Chondrocyte (in vitro differentiated cells): Measurements from ENCODE around the gene SEMA3B. TPM values are rescaled to one million over a fixed set of nuclear protein-coding genes. Genes with fewer than 3 reads are reported as not detected.

ENCODE experiments used
- DNase-seq: peaks from one replicate; pipeline ENCODE4 v3.0.0; 2021; ENCODE audit warnings: mixed read lengths, low spot score
- H3K27ac Mint-ChIP-seq: one replicate; pipeline ENCODE4 v1.8.0; 2021; ENCODE audit warnings: mild to moderate bottlenecking, moderate library complexity, mixed read lengths; ENCODE audit not compliant: unreplicated experiment
- H3K27me3 Mint-ChIP-seq: 2 replicates; pipeline ENCODE4 v1.8.0; 2021; ENCODE audit warnings: low read depth, mixed read lengths
- H3K36me3 Mint-ChIP-seq: 2 replicates; pipeline ENCODE4 v1.8.0; 2021; ENCODE audit warnings: low read depth, mixed read lengths
- H3K4me1 Mint-ChIP-seq: 2 replicates; pipeline ENCODE4 v1.8.0; 2021; ENCODE audit warnings: low read depth, mild to moderate bottlenecking, mixed read lengths
- H3K4me3 Mint-ChIP-seq: one replicate; pipeline ENCODE4 v1.8.0; 2021; ENCODE audit warnings: mild to moderate bottlenecking, moderate library complexity, mixed read lengths; ENCODE audit not compliant: unreplicated experiment
- H3K9me3 Mint-ChIP-seq: 2 replicates; pipeline ENCODE4 v1.8.0; 2021; ENCODE audit warnings: low read depth, mixed read lengths
- CTCF ChIP-seq: fragments of 200-600 bp; sonication (generic); IDR thresholded peaks from 2 replicates; pipeline ENCODE4 v1.5.0; 2021; ENCODE audit warnings: antibody characterized with exemption, mild to moderate bottlenecking, moderate library complexity
- total RNA-seq: library from RNA; stranded (reverse); gene quantifications from 3 replicates; pipeline ENCODE4 v1.2.1, GENCODE V29; 2021

The SEMA3B gene
- total RNA-seq, 1 donor from 2014 or later: 16.4 TPM

DNA sequence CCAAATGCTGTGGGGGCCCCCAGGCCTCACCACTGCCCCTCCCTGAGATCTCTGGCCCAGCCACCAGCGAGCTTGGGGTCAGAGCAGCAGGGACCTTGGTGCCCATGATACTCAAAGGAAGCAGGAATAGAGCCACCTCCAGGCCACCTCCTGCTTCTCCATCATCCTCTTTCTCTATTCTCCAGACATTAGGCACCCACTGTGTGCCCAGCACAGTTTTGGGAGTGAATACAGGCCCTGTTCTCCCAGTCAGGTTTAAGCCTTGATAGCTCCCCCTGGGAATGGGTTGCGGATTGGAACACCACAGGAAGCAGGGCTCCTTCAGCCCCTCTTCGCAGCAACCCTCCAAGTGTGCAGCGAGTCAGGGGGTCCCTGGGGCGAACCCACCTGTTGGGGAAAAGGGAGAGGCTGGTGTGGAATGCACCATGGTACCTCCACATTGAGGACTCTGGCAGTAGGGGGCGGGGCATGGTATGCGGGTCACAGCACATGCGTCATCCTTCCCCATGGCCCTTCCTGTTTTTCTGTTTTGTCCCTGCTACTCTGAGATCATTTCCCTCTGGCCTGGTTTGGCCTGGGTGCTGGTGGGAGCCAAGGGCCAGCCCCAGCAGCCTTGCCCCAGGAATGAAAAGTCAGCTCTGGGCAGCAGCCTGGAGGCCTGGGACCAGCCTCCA, 14.2 kb upstream of the SEMA3B start:
- Mint-ChIP-seq H3K4me3 (no peak overlapping the region), H3K27me3 (no peaks in the 10 kb centered on the region), H3K27ac (peak overlapping the region; percentile 79), H3K4me1 (peaks cover 26% of the 10 kb centered on the region), H3K36me3 (peaks cover 22% of the 10 kb centered on the region), H3K9me3 (no peaks in the 10 kb centered on the region)
- DNase-seq: no peak
- TF ChIP-seq CTCF: no peak

DNA sequence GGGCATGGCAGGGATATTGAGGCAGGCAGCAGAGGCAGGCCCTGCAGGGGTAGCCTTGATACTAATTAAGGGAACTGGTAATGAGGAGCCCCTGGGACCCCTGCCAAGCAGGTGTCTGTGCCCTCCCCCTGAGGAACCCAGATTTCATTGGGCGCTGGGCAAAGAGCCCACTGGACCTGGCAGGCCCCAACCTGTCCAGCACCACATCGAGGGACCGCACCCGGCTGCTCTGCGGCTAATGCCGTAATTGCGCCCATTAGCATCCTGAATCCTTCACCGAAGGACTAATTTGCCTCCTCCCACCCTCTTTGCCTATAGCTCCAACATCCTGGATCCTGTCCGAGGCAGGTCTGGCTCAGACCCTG, 13.7 kb upstream of the SEMA3B start:
- H3K9me3 Mint-ChIP-seq: no peaks in the 10 kb centered on the region
- peaks cover 25% of the 10 kb centered on the region for H3K4me1 Mint-ChIP-seq
- DNase-seq: no peak
- peaks cover 20% of the 10 kb centered on the region for H3K36me3 Mint-ChIP-seq
- no peaks in the 10 kb centered on the region for H3K27me3 Mint-ChIP-seq
- TF ChIP-seq CTCF: no peak
- H3K4me3 Mint-ChIP-seq: no peak overlapping the region
- no peak overlapping the region for H3K27ac Mint-ChIP-seq

DNA sequence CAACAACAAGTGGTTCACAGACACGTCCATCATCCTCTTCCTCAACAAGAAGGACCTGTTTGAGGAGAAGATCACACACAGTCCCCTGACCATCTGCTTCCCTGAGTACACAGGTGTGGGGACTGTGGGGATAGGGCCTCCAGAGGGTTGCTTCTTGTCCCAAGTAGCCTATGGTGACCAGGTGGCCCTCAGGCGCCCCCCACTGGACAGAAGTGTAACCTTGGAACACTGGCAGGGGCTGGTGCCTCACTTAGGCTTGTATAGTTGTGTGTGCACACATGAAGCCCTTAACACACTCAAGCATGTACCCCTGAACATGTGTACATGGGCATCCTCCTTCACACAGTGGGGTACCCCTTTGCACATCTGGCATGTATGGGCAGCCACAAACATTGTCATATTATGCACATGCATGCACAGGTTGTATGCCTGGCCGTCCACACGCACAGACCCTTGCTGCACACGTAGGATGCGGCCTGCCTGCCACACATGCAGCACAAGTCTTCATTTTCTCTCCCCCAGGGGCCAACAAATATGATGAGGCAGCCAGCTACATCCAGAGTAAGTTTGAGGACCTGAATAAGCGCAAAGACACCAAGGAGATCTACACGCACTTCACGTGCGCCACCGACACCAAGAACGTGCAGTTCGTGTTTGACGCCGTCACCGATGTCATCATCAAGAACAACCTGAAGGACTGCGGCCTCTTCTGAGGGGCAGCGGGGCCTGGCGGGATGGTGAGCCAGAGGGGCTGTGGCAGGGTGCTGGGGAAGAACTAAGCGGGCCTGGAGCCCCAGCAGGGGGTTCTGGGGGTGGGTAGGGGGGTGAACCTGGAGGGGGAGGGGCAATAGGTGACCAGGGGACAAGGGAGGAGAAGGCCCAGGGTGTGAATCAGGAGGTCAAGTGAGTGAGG, 11.7 kb upstream of the SEMA3B start:
- peaks cover 27% of the 10 kb centered on the region for H3K4me1 Mint-ChIP-seq
- no peaks in the 10 kb centered on the region for H3K27me3 Mint-ChIP-seq
- no peaks in the 10 kb centered on the region for H3K9me3 Mint-ChIP-seq
- no peak for DNase-seq
- no peak overlapping the region for H3K27ac Mint-ChIP-seq
- peak; percentile 76 for TF ChIP-seq CTCF
- no peak overlapping the region for H3K4me3 Mint-ChIP-seq
- H3K36me3 Mint-ChIP-seq: peaks cover 16% of the 10 kb centered on the region

- H3K27ac Mint-ChIP-seq: peak overlapping the region; percentile 36
- H3K9me3 Mint-ChIP-seq: no peaks in the 10 kb centered on the region
- peaks cover 16% of the 10 kb centered on the region for H3K36me3 Mint-ChIP-seq
- no peak for DNase-seq
- peaks cover 35% of the 10 kb centered on the region for H3K4me1 Mint-ChIP-seq
- no peak overlapping the region for H3K4me3 Mint-ChIP-seq
- no peaks in the 10 kb centered on the region for H3K27me3 Mint-ChIP-seq
- TF ChIP-seq CTCF: no peak
These were observed 10.8 kb upstream of the SEMA3B start for GRCh38 chr3:50258029-50258680.

DNA sequence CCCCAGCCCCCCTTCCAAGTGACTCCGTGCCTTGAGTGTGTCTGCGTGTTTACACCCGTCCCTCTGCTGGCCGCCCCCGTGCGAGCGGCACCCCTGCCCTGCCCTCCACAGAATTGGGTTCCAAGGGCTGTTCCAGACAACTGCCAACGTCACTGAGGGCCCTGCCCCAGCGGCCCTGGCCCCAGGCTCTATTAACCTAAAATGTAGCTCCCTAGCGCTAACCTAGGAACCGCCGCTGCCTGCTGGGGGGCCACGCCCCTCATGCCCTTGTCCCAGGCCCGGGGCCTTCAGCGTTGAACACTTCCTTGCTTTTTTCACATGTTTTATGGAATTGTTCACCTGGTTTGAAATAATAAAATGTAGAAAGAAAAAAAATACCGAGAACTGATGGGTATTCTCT, 10.0 kb upstream of the SEMA3B start:
- no peaks in the 10 kb centered on the region for H3K27me3 Mint-ChIP-seq
- H3K4me3 Mint-ChIP-seq: no peak overlapping the region
- H3K4me1 Mint-ChIP-seq: peaks cover 43% of the 10 kb centered on the region
- DNase-seq: no peak
- peaks cover 13% of the 10 kb centered on the region for H3K36me3 Mint-ChIP-seq
- no peak for TF ChIP-seq CTCF
- no peaks in the 10 kb centered on the region for H3K9me3 Mint-ChIP-seq
- H3K27ac Mint-ChIP-seq: peak overlapping the region; percentile 93
